SK-N-SH treated with all-trans-retinoic acid at 6 μM for 48 hours (cell line): Measurements from ENCODE around the gene ROPN1.
"Not testable (repeated sequence)": the region's sequence is repeated elsewhere in the genome, so short reads cannot be mapped to it uniquely, and the experiment has no call there.

Experiments used
- ATAC-seq: fragments of 200-7000 bp; cut with Tn5 transposase; 3 replicates; pipeline ENCODE4 v1.9.1; 2020; ENCODE audit warnings: mild to moderate bottlenecking, moderate library complexity
- BACH2 ChIP-seq: fragments of 250-450 bp; sonication (Bioruptor Pico); IDR thresholded peaks from 2 replicates; pipeline ENCODE4 v1.9.0; 2021; ENCODE audit warnings: mild to moderate bottlenecking, borderline replicate concordance
- CREB5 ChIP-seq: fragments of 250-450 bp; sonication (Bioruptor Pico); IDR thresholded peaks from 2 replicates; pipeline ENCODE4 v1.5.1; 2020; ENCODE audit warnings: low read depth, mild to moderate bottlenecking, moderate library complexity
- CSDC2 ChIP-seq: fragments of 250-450 bp; sonication (Bioruptor Pico); IDR thresholded peaks from 2 replicates; pipeline ENCODE4 v1.5.0; 2020; ENCODE audit warnings: mild to moderate bottlenecking, moderate library complexity
- ESRRG ChIP-seq: fragments of 250-450 bp; sonication (Bioruptor Pico); IDR thresholded peaks from 2 replicates; pipeline ENCODE4 v1.6.1; 2021; ENCODE audit warnings: mild to moderate bottlenecking
- GLIS3 ChIP-seq: fragments of 250-450 bp; sonication (Bioruptor Pico); IDR thresholded peaks from 2 replicates; pipeline ENCODE4 v1.5.0; 2020; ENCODE audit warnings: mild to moderate bottlenecking, moderate library complexity
- ISL1 ChIP-seq: fragments of 250-450 bp; sonication (Bioruptor Pico); IDR thresholded peaks from 2 replicates; pipeline ENCODE4 v2.1.2; 2022; ENCODE audit warnings: mild to moderate bottlenecking, moderate library complexity
- OSR1 ChIP-seq: fragments of 250-450 bp; sonication (Bioruptor Pico); IDR thresholded peaks from 2 replicates; pipeline ENCODE4 v1.8.0; 2022; ENCODE audit warnings: moderate library complexity, mild to moderate bottlenecking, inconsistent platforms
- PATZ1 ChIP-seq: fragments of 250-450 bp; sonication (Bioruptor Pico); IDR thresholded peaks from 2 replicates; pipeline ENCODE4 v1.8.0; 2020; ENCODE audit warnings: mild to moderate bottlenecking, moderate library complexity, borderline replicate concordance
- POU6F1 ChIP-seq: fragments of 250-450 bp; sonication (Bioruptor Pico); IDR thresholded peaks from 2 replicates; pipeline ENCODE4 v1.8.0; 2021; ENCODE audit warnings: low read depth, mild to moderate bottlenecking, moderate library complexity, borderline replicate concordance
- PPARA ChIP-seq: fragments of 250-450 bp; sonication (Bioruptor Pico); IDR thresholded peaks from 2 replicates; pipeline ENCODE4 v1.5.0; 2020; ENCODE audit warnings: mild to moderate bottlenecking, borderline replicate concordance
- RARB ChIP-seq: fragments of 250-450 bp; sonication (Bioruptor Pico); IDR thresholded peaks from 2 replicates; pipeline ENCODE4 v1.8.0; 2021; ENCODE audit warnings: mild to moderate bottlenecking, moderate library complexity
- SNAI2 ChIP-seq: fragments of 250-450 bp; sonication (Bioruptor Pico); IDR thresholded peaks from 2 replicates; pipeline ENCODE4 v1.5.0; 2020; ENCODE audit warnings: mild to moderate bottlenecking, moderate library complexity
- TOX ChIP-seq: fragments of 250-450 bp; sonication (Bioruptor Pico); IDR thresholded peaks from 2 replicates; pipeline ENCODE4 v1.8.0; 2021; ENCODE audit warnings: mild to moderate bottlenecking, moderate library complexity, borderline replicate concordance
- TSHZ2 ChIP-seq: fragments of 250-450 bp; sonication (Bioruptor Pico); IDR thresholded peaks from 2 replicates; pipeline ENCODE4 v1.5.0; 2020; ENCODE audit warnings: mild to moderate bottlenecking, moderate library complexity
- ZC3H10 ChIP-seq: fragments of 250-450 bp; sonication (Bioruptor Pico); IDR thresholded peaks from 2 replicates; pipeline ENCODE4 v1.5.1; 2021; ENCODE audit warnings: mild to moderate bottlenecking, moderate library complexity
- ZFP3 ChIP-seq: fragments of 250-450 bp; sonication (Bioruptor Pico); IDR thresholded peaks from 2 replicates; pipeline ENCODE4 v1.5.0; 2020; ENCODE audit warnings: mild to moderate bottlenecking, moderate library complexity
- ZFP30 ChIP-seq: fragments of 450-650 bp; formaldehyde crosslinking; IDR thresholded peaks from 2 replicates; pipeline ENCODE4 v1.5.0; 2022; ENCODE audit warnings: mild to moderate bottlenecking, moderate library complexity
- ZNF565 ChIP-seq: fragments of 450-650 bp; formaldehyde crosslinking; conservative IDR thresholded peaks from 2 replicates; pipeline ENCODE4 v1.5.0; 2020; ENCODE audit warnings: low read depth, mild to moderate bottlenecking, moderate library complexity
- ZNF70 ChIP-seq: fragments of 450-650 bp; formaldehyde crosslinking; IDR thresholded peaks from 2 replicates; pipeline ENCODE4 v1.5.0; 2020; ENCODE audit warnings: mild to moderate bottlenecking, moderate library complexity
- ZNF8 ChIP-seq: fragments of 450-650 bp; formaldehyde crosslinking; IDR thresholded peaks from 2 replicates; pipeline ENCODE4 v1.5.0; 2020; ENCODE audit warnings: mild to moderate bottlenecking, moderate library complexity

ROPN1 gene

GRCh38 chr3:123980539-123980938 lies 11.4 kb downstream of the ROPN1 start:
- TF ChIP-seq ISL1 (CRISPR knock-in tag) (no peak), ZC3H10 (CRISPR knock-in tag) (no peak), CREB5 (CRISPR knock-in tag) (no peak), OSR1 (no peak), SNAI2 (no peak), GLIS3 (CRISPR knock-in tag) (no peak), TSHZ2 (CRISPR knock-in tag) (no peak), RARB (CRISPR knock-in tag) (no peak), ZFP30 (CRISPR knock-in tag) (no peak), ESRRG (no peak), POU6F1 (no peak), ZNF565 (no peak), ZNF70 (CRISPR knock-in tag) (no peak), BACH2 (no peak), TOX (CRISPR knock-in tag) (no peak), ZFP3 (CRISPR knock-in tag) (no peak), CSDC2 (no peak), PPARA (CRISPR knock-in tag) (no peak), ZNF8 (CRISPR knock-in tag) (no peak)
- no peak for ATAC-seq

GRCh38 chr3:123979525-123980501 lies 12.1 kb downstream of the ROPN1 start:
- peak; percentile 98 for ATAC-seq

GRCh38 chr3:123976904-123977303 lies 15.0 kb downstream of the ROPN1 start:
- ATAC-seq, result not testable (repeated sequence)

GRCh38 chr3:123976181-123976898 lies 15.6 kb downstream of the ROPN1 start:
- ATAC-seq, result not testable (repeated sequence)

GRCh38 chr3:123975030-123975429 lies 16.9 kb downstream of the ROPN1 start:
- not testable (repeated sequence) for ATAC-seq

GRCh38 chr3:123971406-123971805 lies 20.5 kb downstream of the ROPN1 start:
- no peak for ATAC-seq
- no peak for TF ChIP-seq BACH2
- TF ChIP-seq PATZ1, result no peak
- TF ChIP-seq CSDC2, result no peak
- no peak for TF ChIP-seq ZFP3 (CRISPR knock-in tag)
- TF ChIP-seq GLIS3 (CRISPR knock-in tag), result no peak
- TF ChIP-seq TSHZ2 (CRISPR knock-in tag), result no peak
- no peak for TF ChIP-seq SNAI2
- TF ChIP-seq, all 23 proteins: peak for 0

GRCh38 chr3:123967260-123967659 lies 24.7 kb downstream of the ROPN1 start:
- not testable (repeated sequence) for ATAC-seq

GRCh38 chr3:123966799-123967198 lies 25.1 kb downstream of the ROPN1 start:
- ATAC-seq, result peak; percentile 47; the same call in 2 of the 3 replicates
